ENCODE results near the gene SWAP70. TPM values are rescaled to one million over a fixed set of nuclear protein-coding genes. Genes with fewer than 3 reads are reported as not detected.

The SWAP70 gene
- total RNA-seq, 5 donors from 2014 or later (not counting 1 experiment from before 2014, with no cell fraction given): 4.5 to 14.3 (median 7.3) TPM

Other genes with a start within 250 kb of the SWAP70 start
- 10 to 100 TPM; 30.1 to 51.2 (median 46.3) TPM for gene ZNF143, start 203.1 kb upstream of the SWAP70 start, total RNA-seq
- 10 to 100 TPM in 1 of 5 donors, 1 to 10 TPM in 4; 3.8 to 13.5 (median 6.2) TPM for gene WEE1, start 90.4 kb upstream of the SWAP70 start, total RNA-seq

Measured in T-cell (primary cell).